Ishikawa (cell line): ENCODE results near the gene PBX4.

ENCODE experiments used
- CEBPB ChIP-seq: IDR thresholded peaks from 2 replicates; pipeline ENCODE4 v1.6.1; 2012
- CREB1 ChIP-seq: IDR thresholded peaks from 2 replicates; pipeline ENCODE4 v1.6.1; 2012; ENCODE audit warnings: low read depth
- EGR1 ChIP-seq: IDR thresholded peaks from 2 replicates; pipeline ENCODE4 v1.6.1; 2012
- EP300 ChIP-seq: IDR thresholded peaks from 2 replicates; pipeline ENCODE4 v1.6.1; 2012; ENCODE audit warnings: borderline replicate concordance
- FOXM1 ChIP-seq: IDR thresholded peaks from 2 replicates; pipeline ENCODE4 v1.6.1; 2012; ENCODE audit warnings: low read depth, borderline replicate concordance
- MAX ChIP-seq: IDR thresholded peaks from 2 replicates; pipeline ENCODE4 v1.6.1; 2012
- NFIC ChIP-seq: IDR thresholded peaks from 2 replicates; pipeline ENCODE4 v1.6.1; 2012
- RAD21 ChIP-seq: IDR thresholded peaks from 2 replicates; pipeline ENCODE4 v1.6.1; 2012; ENCODE audit warnings: low read depth
- REST ChIP-seq: IDR thresholded peaks from 2 replicates; pipeline ENCODE4 v1.6.1; 2012; ENCODE audit warnings: low read depth, mild to moderate bottlenecking
- TAF1 ChIP-seq: IDR thresholded peaks from 2 replicates; pipeline ENCODE4 v1.6.1; 2012; ENCODE audit warnings: low read depth, mild to moderate bottlenecking
- TCF12 ChIP-seq: IDR thresholded peaks from 2 replicates; pipeline ENCODE4 v1.6.1; 2012; ENCODE audit warnings: low read depth
- TEAD4 ChIP-seq: IDR thresholded peaks from 2 replicates; pipeline ENCODE4 v1.6.1; 2012
- USF1 ChIP-seq: IDR thresholded peaks from 2 replicates; pipeline ENCODE4 v1.6.1; 2012
- YY1 ChIP-seq: IDR thresholded peaks from 2 replicates; pipeline ENCODE4 v1.6.1; 2012; ENCODE audit warnings: low read depth
- ZBTB7A ChIP-seq: IDR thresholded peaks from 2 replicates; pipeline ENCODE4 v1.6.1; 2012; ENCODE audit warnings: low read depth

The PBX4 gene

GRCh38 chr19:19591133-19591825, 27.2 kb downstream of the PBX4 start:
- TF ChIP-seq REST (no peak), CEBPB (peak; percentile 27; the same call in 1 of the 2 replicates)

GRCh38 chr19:19588546-19588945, 29.9 kb downstream of the PBX4 start:
- no peak for TF ChIP-seq RAD21

GRCh38 chr19:19587771-19588170, 30.7 kb downstream of the PBX4 start:
- TF ChIP-seq ZBTB7A (no peak), MAX (no peak), CEBPB (no peak), TEAD4 (no peak), FOXM1 (no peak), TCF12 (no peak), EGR1 (no peak), TAF1 (no peak), REST (no peak), CREB1 (no peak), YY1 (no peak), USF1 (no peak)

GRCh38 chr19:19584356-19584755, 34.1 kb downstream of the PBX4 start:
- TF ChIP-seq MAX (no peak), NFIC (no peak), TEAD4 (no peak), CREB1 (no peak)

- TF ChIP-seq REST (no peak), EGR1 (no peak)
These were observed 36.0 kb downstream of the PBX4 start for GRCh38 chr19:19582471-19582870.

GRCh38 chr19:19581391-19581790, 37.1 kb downstream of the PBX4 start:
- TF ChIP-seq CEBPB = no peak
- TF ChIP-seq NFIC = no peak

- TF ChIP-seq RAD21 (no peak), USF1 (no peak), REST (no peak), NFIC (no peak), EP300 (no peak), ZBTB7A (no peak), EGR1 (no peak), YY1 (no peak), CREB1 (no peak), CEBPB (no peak), TAF1 (no peak), FOXM1 (no peak)
These were observed 38.1 kb downstream of the PBX4 start for GRCh38 chr19:19580418-19580817.
